GM21360 (cell line): Measurements from ENCODE around the gene TMC7.
"Not testable (repeated sequence)": the region's sequence is repeated elsewhere in the genome, so short reads cannot be mapped to it uniquely, and the experiment has no call there.

Experiments used
- ATAC-seq: cut with Tn5 transposase; IDR thresholded peaks from one replicate; pipeline ENCODE4 v1.9.1; 2021; ENCODE audit warnings: mild to moderate bottlenecking, moderate library complexity; ENCODE audit not compliant: unreplicated experiment

Gene TMC7

GRCh38 chr16:18975109-18975508 lies 8.6 kb upstream of the TMC7 start:
- ATAC-seq = no peak

GRCh38 chr16:18979936-18980335 lies 3.8 kb upstream of the TMC7 start:
- ATAC-seq = no peak

- ATAC-seq = no peak
Observed at GRCh38 chr16:18984435-18985005, 786 bp downstream of the TMC7 start.

GRCh38 chr16:18985256-18985655 lies 1.5 kb downstream of the TMC7 start:
- ATAC-seq = not testable (repeated sequence)

GRCh38 chr16:18991731-18992130 lies 8.0 kb downstream of the TMC7 start:
- ATAC-seq = not testable (repeated sequence)

- not testable (repeated sequence) for ATAC-seq
Observed at GRCh38 chr16:18993531-18993930, 9.8 kb downstream of the TMC7 start.

GRCh38 chr16:18994181-18994580 lies 10.4 kb downstream of the TMC7 start:
- not testable (repeated sequence) for ATAC-seq

- ATAC-seq = not testable (repeated sequence)
Observed at GRCh38 chr16:18995406-18995805, 11.7 kb downstream of the TMC7 start.

GRCh38 chr16:18996536-18996935 lies 12.8 kb downstream of the TMC7 start:
- ATAC-seq = not testable (repeated sequence)

GRCh38 chr16:18997001-18997400 lies 13.3 kb downstream of the TMC7 start:
- not testable (repeated sequence) for ATAC-seq

GRCh38 chr16:18999045-18999393 lies 15.3 kb downstream of the TMC7 start:
- no peak for ATAC-seq

- ATAC-seq = no peak
Observed at GRCh38 chr16:19001788-19002187, 18.1 kb downstream of the TMC7 start.

- ATAC-seq = no peak
Observed at GRCh38 chr16:19003935-19004334, 20.2 kb downstream of the TMC7 start.

GRCh38 chr16:19005561-19006445 lies 22.1 kb downstream of the TMC7 start:
- ATAC-seq = no peak

- no peak for ATAC-seq
Observed at GRCh38 chr16:19006446-19007315, 22.9 kb downstream of the TMC7 start.

- ATAC-seq = no peak
Observed at GRCh38 chr16:19008245-19009169, 24.8 kb downstream of the TMC7 start.

- ATAC-seq = no peak
Observed at GRCh38 chr16:19011169-19011731, 27.5 kb downstream of the TMC7 start.

GRCh38 chr16:19014461-19014860 lies 30.7 kb downstream of the TMC7 start:
- no peak for ATAC-seq

GRCh38 chr16:19017179-19017578 lies 33.4 kb downstream of the TMC7 start:
- no peak for ATAC-seq

GRCh38 chr16:19020689-19021088 lies 37.0 kb downstream of the TMC7 start:
- no peak for ATAC-seq
